ENCODE measurements around the gene DHRSX. TPM values are rescaled to one million over a fixed set of nuclear protein-coding genes. Genes with fewer than 3 reads are reported as not detected.

The DHRSX gene
- 27.6 and 41.6 TPM in 2 replicates for total RNA-seq

GRCh38 chrX:2500803-2501558 is at the start of gene DHRSX, which contains the start of gene ZBED1:
Gene DHRSX, minus strand, starts transcription at chrX:2500976. Its CDS starts 51 bp downstream, at chrX:2500925.
Gene ZBED1, minus strand, starts transcription at chrX:2500976. Its CDS starts 10,257 bp downstream, at chrX:2490719.

Other genes with a start within 250 kb of the DHRSX start
- gene ZBED1, start within 50 bp of the DHRSX start, total RNA-seq = 25.5 and 33.3 TPM in 2 replicates
- gene CD99, start 190.3 kb upstream of the DHRSX start, total RNA-seq = 147 and 168 TPM in 2 replicates